Neural progenitor cell (in vitro differentiated cells): Measurements from ENCODE around the gene FUCA2. TPM values are rescaled to one million over a fixed set of nuclear protein-coding genes. Genes with fewer than 3 reads are reported as not detected.

ENCODE experiments used
- small RNA-seq: library from RNA; depleted of rRNA; stranded (forward); fragments of <200 nt; gene quantifications from one replicate; pipeline ENCODE3, GENCODE V24; 2015
- total RNA-seq: library from RNA; depleted of rRNA; stranded (reverse); fragments of >200 nt; gene quantifications from 2 replicates; pipeline ENCODE4 v1.2.3, GENCODE V29; 2015; ENCODE audit warnings: low replicate concordance

FUCA2 gene
- total RNA-seq, 1 donor from 2014 or later: 37.4 TPM

Small RNAs within 50 kb of the gene (small RNA-seq; reads per million reads assigned to genes)
- not detected for gene RNA5SP221

Other genes with a start within 250 kb of the FUCA2 start
- 12.2 and 17.8 TPM in 2 replicates for gene ADAT2, start 61.0 kb downstream of the FUCA2 start, total RNA-seq
- 12.0 and 25.5 TPM in 2 replicates for gene PEX3, start 60.9 kb downstream of the FUCA2 start, total RNA-seq
- 36.0 and 45.4 TPM in 2 replicates for gene PHACTR2, start 166.2 kb upstream of the FUCA2 start, total RNA-seq